ENCODE results near the gene NELL1.

DNA sequence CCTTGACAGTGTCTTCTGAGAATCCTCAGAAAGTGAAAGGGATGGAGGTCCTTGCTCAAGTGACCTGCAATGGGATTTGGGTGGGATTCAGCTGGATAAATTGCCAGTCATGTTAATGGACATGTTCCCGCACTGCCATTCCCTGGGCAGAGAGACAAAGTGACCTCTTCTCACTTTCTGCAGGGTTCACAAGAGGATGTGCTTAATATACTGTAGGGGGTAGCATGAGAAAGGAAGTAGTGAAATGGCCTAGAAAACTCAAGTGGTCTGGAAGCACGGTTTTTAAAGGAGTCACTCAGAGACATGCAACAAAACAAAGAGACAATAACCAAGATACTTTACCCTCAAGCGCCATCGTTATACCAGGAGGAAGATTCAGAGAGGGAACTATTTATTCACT, 70.2 kb downstream of the NELL1 start:
- TF ChIP-seq EZH2 (IDR thresholded peaks at IDR 0.05; ENCODE audit: insufficient read depth, poor library complexity, severe bottlenecking): no peak
- TF ChIP-seq EZH2phosphoT487 (IDR thresholded peaks at IDR 0.05; ENCODE audit: insufficient read depth, low read depth): no peak
